ENCODE data around the gene MAP1LC3B2.

- TF ChIP-seq CTCF (conservative IDR thresholded peaks at IDR 0.05 in 1 of 2, IDR thresholded peaks at IDR 0.05 in 1 of 2; ENCODE audit: extremely low read depth in 1 of 2, insufficient read depth in 1 of 2, low read depth in 1 of 2, low read length in 2 of 2) (no peak), EZH2 (IDR thresholded peaks at IDR 0.05; ENCODE audit: borderline replicate concordance, low read length) (no peak)
Observed at GRCh38 chr12:116616536-116617248, 57.5 kb downstream of the MAP1LC3B2 start.
